ENCODE results near the gene SRC.

DNA sequence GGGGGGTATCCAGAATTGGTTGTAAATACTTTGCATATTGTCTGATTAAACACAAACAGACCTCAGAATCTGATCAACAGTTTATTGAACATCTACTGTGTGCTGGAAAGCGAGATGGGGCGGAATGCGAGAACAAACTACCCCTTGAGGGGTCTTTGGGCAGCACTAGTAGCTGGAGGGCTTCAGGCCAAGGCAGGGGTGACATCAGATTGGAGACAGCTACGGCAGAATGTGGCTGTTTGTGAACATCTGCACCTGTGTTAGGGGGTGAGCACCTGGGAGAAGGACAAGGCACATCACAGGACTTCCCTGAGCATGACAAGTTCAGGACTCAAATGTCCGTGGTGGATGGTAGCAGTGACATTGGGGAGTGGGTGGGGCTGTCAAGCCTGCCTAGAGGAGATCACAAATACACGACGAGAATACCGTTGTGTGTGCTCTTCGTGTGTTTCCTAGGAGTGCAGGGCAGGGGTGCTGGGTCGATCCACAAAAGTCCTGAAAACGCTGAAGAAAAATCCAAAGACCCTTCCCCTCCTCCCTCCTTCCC lies 59.5 kb downstream of the SRC start:
- TF ChIP-seq POLR2AphosphoS5 (IDR thresholded peaks at IDR 0.05): peak in 1 of 3 donors; percentile 10
- no peak for TF ChIP-seq POLR2A (IDR thresholded peaks at IDR 0.05)
